C4-2B (cell line): ENCODE results near the gene HBM.

Experiments
- CTCF ChIP-seq: fragments of 450-650 bp; conservative IDR thresholded peaks from 2 replicates; pipeline ENCODE4 v1.5.1; 2017; ENCODE audit warnings: mild to moderate bottlenecking
- ZFX ChIP-seq: fragments of 450-650 bp; IDR thresholded peaks from 2 replicates; pipeline ENCODE4 v1.6.1; 2017

DNA sequence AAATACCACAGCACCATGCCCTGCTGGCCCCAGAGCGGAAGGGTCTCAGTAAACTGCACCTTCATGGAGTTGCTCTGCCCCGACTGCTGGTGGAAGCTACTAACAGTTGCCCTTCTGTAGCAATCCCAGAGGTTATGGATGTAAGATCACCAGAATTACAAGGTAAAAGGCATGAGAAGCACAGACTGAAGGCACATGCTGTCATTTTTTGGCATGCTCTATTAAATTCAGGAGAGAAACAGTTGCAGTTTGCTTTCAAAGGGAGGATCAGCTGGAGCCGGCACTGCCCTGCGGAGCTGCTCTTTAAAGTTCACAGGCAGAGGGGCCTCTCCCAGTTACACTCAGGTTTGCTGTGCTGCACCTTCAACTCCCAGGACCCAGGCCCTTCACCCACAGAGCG is 46.5 kb upstream of the HBM start:
- no peak for TF ChIP-seq CTCF
- TF ChIP-seq ZFX: no peak
